GM18909 (cell line): Measurements from ENCODE around the gene CD84.
"Not testable (repeated sequence)": the region's sequence is repeated elsewhere in the genome, so short reads cannot be mapped to it uniquely, and the experiment has no call there.

Experiments
- ATAC-seq: cut with Tn5 transposase; IDR thresholded peaks from one replicate; pipeline ENCODE4 v1.9.1; 2021; ENCODE audit warnings: mild to moderate bottlenecking; ENCODE audit not compliant: unreplicated experiment, poor library complexity

Gene CD84

GRCh38 chr1:160576390-160576789 is 2.9 kb downstream of the CD84 start:
- ATAC-seq, result no peak

DNA sequence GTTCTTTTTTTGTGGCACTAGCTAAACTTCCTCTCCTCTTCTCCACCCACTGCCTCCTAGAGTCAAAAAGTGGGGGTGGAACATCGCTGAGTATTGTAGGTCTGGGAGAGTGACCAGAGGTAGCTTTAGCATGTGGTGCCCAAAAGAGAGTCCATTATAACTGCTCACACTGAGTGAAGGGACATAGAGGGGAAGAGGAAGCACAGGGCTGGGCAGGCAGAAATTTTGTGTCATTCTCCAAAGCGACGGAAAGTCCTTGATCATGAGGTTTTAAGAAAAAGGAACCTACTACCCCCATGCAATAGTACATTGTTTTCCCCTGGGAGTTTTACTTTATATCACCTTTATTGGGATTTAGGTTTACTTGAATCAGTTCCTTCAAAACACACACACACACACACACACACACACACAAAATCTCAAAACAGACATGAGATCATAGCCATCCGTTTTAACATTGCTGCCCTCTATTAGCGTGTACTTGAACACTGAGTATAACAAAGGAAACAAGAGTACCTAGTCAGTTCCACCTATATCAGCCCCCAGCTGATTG is 4.1 kb downstream of the CD84 start:
- ATAC-seq, result no peak

GRCh38 chr1:160570840-160571239 is 8.5 kb downstream of the CD84 start:
- ATAC-seq, result no peak

DNA sequence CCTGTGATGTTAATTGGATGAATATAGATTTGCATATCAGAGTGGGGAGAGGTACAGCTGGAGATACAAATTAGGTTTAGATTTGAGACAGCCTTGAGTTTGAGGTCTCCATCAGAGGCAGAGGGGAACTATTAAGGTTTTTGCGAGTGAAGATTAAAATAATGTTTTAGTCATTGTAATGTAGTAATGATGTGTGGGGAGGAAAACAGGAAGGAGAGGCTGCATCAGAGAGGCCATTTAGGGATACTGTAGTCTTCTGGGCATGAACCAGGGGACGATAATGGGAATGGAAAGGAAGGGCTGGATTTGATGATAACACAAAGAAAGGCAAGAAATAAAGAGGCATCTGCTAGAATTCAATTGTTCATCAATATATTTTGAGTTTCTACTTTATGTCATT is 9.5 kb downstream of the CD84 start:
- no peak for ATAC-seq

DNA sequence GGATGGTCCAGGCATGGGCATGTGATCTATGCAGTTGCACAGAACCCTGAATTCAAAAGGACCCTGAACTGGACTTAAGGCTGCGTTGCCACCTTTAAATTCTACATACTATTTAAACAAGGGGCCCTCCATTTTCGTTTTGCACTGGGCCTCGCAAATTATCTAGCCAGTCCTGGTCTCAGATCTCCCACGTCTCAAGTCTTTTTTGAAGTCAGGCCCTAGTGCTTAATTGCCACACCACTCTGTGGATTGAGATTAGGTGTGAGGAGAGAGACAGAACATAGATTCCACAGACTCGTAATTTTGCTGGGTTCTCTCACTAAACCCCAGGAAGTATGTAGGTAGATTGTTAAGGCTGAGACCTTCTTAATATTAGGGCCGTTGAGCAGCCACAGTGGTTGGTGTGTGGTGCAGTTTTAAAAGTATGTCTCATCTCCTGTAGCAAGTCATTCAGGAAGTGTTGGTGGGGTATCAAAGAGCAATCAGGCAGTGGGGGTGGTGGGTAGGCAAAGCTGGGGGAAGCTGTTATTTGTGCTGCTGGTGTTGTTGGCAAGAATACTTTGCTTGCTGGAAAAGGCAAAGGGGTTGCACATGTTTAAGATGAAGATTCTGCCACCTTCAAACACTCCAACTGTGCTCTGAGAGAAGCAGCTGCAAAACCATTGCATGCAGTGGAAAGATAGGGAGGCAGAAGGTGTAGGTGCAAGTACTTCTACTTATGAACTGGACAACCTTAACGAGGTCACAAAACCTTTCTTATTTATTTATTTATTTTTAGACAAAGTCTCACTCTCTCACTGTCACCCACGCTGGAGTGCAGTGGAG is 11.2 kb downstream of the CD84 start:
- no peak for ATAC-seq

DNA sequence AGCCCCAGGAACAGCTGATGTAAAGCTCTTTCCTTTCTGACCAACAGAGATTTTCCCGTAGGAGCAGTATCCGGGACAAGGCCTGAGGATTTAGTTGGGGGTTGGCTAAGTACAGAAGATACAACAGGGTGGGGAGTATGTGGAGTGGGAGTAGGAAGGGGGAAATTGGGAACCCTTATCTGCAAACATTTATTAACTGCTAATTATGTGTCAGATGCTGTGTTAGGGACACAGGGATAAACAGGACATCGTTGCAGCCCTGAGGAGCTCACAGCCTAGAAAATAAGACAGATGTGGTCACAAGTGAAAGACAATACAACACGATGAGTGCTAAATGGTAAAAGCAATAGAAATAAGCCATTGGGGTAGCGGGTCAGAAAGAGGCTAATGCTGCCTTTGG is 12.0 kb downstream of the CD84 start:
- ATAC-seq, result no peak

DNA sequence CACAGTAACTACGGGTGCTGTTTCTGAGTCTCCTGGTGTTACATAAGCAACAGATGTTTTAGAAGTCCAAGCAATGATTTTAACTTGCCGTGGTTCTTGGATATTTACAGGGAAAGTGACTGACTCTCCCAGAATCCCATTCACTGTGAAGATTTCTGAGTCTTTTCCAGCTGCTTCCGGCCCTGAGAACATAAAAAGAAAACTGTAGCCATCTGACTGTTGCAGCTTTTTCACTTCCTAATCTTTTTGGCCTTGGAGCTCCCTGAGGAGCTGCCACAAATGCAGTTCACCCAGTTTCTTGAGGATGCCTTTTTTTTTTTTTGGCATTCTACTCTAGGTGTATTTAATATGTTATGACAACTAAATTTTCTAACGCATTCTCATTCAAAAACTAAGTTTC is 13.7 kb downstream of the CD84 start:
- no peak for ATAC-seq

- ATAC-seq, result not testable (repeated sequence)
Observed at GRCh38 chr1:160563230-160563629, 16.1 kb downstream of the CD84 start.

GRCh38 chr1:160562745-160563144 is 16.6 kb downstream of the CD84 start:
- not testable (repeated sequence) for ATAC-seq

GRCh38 chr1:160560806-160561205 is 18.5 kb downstream of the CD84 start:
- no peak for ATAC-seq

GRCh38 chr1:160560045-160560705 is 19.1 kb downstream of the CD84 start:
- ATAC-seq, result no peak

- ATAC-seq, result not testable (repeated sequence)
Observed at GRCh38 chr1:160559437-160559836, 19.9 kb downstream of the CD84 start.

GRCh38 chr1:160558660-160559380 is 20.5 kb downstream of the CD84 start:
- no peak for ATAC-seq

DNA sequence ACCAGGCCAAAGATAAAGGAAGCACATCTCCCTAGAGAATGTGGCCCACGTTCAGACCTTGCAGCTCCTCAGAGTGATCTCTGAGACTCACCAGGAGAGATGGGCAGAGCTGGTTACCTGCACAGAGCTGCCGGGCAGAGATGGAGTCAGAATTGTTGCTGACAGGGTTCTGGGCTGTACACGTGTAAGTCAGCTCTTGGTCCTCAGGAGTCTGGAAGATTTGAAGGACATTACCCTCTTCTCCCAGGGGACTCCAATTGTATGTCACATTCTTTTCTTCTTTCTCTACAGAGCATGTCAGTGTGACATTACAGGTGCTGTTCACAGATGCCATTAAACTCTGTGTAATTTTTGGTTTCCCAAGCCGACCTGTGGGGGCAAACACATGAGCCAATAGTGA is 25.5 kb downstream of the CD84 start:
- no peak for ATAC-seq

DNA sequence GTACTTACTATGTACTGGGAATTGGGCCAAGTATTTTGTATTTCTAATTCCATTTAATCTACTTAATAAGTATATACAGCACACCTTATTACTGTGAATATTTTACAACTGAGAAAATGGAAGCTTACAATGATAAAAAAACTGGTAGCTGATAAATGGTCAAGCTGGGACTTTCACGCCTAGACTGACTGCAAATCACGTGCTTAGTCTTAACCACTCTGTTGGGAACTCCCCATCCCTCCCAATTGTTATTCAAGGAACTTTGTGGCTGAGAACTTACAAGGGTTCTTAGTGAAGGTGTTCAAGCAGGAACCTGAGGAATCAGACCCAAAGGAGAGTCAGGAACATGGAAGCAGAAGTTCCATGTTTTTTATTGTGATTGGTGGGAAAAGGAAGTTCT is 26.9 kb downstream of the CD84 start:
- no peak for ATAC-seq

DNA sequence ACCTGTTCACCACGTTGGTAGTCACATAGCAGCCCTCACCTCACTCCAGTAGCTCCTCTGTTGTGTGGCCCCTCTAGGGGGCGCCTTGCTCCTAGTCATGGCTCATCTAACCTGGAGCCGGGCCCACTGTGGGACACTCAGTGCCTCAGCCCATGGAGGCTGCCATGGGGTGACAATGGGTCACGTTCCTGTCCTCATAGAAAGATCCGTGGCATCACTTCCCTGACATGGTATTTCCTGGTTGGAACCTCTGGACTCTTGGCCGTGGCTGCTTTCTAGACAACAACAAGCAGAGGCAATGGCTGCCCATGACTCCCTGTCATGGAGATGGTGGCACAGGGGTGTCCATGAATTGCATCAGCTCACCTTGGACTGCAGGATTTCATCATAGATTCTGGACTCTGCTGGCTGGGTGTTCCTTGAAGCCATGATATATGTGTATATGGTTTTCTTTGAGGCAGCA is 28.7 kb downstream of the CD84 start:
- no peak for ATAC-seq

DNA sequence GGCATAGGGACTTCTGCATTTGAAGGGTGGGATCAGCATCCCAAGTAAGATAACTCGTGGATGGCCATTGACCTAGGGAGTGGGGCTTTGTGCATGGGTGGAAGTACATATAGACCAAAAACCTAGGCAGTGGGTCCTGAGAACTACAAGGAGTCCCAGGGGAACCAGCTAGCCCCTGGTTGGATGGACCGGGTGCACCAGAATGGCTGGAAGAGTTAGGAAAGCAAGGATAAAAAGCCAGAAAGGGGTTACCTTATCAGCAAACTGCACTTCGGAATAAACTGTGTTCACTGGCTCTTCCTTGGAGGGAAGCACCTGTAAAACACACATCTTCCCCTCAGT is 29.7 kb downstream of the CD84 start:
- ATAC-seq, result peak; percentile 5

DNA sequence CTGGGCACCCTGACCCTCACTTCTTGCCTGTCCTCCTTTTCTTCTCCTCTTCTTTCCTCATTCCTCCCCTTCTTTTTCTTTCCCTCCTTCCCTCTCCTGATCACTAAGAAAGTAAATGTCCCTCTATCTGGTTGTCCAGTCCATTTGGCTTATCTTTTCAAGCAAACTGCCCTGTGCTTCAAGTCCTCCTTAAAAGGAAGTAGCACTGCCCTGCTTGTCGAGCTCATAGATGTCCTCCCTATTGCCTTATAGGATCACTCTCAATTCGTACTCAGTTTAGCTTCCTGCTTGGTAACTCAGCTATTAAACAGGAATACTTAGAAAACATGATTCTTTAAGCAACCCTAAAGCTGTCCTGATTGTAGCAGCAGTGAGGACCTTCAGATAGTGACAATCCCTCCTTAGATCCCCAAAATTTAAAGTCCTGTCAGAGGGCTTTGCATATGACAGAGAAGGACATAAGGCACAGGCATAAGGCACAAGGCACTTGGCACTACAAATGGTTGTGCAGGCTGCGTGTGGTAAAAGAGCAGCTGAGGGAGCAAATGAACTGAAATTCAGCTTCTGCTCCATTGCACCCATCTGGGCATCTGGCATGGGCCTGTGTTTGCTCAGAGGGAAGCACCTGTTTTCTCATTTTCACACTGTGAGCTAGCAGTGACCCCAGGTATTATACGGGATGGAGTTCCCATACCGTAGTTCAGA is 30.2 kb downstream of the CD84 start:
- ATAC-seq, result peak; percentile 48

DNA sequence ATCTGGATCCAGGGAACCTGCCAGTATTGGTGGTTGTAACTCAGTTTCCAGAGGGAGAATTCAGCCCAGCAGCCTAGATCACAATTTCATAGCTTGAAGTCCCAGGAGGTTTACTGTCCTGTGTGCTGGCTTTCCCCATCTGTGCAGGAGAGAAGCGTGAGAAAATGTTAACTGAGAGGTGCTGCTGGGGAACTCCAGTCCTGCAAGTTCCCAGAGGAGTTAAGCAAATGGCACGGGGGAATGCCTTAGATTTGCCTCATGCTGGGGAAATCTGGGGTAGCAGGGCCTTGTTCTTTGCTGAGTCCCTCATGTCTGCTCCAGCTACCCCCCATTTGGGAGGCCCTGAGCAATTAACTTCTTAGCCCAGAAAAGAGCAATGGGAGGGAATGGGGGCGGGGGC is 31.1 kb downstream of the CD84 start:
- peak; percentile 52 for ATAC-seq

DNA sequence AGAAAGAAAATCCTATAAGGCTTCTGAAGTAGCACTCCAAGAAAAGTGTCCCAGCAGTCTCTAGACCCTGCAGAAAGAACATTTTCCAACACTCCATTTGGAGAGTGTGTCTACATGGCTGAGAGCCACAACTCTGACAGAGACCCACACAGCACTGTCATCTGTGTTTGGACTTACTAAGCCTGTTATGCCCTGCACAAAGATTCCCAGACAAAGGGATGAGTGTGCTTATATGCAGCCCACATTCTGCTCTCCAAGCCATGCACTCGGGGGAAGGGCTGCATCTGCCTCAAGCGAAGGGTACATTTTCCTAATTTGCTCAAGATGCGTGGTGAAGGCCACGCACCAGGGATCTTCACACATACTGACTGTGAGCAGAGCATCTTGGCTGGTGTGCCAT is 31.9 kb downstream of the CD84 start:
- ATAC-seq, result no peak
